Parathyroid adenoma (tissue), 2 donors: ENCODE results near the gene GIGYF2.

Experiments
- H2AFZ ChIP-seq: fragments of 300-600 bp; sonication (generic); one replicate; pipeline ENCODE4 v1.7.0; 2017; ENCODE audit warnings: antibody characterized with exemption, mild to moderate bottlenecking
- H3K27ac ChIP-seq: fragments of 300-600 bp; sonication (generic); one replicate; pipeline ENCODE4 v1.7.0; 2017
- H3K27me3 ChIP-seq: fragments of 300-600 bp; sonication (generic); one replicate; pipeline ENCODE4 v1.7.0; 2017; ENCODE audit warnings: low read length; ENCODE audit not compliant: control insufficient read depth, insufficient read depth
- H3K36me3 ChIP-seq: fragments of 300-600 bp; sonication (generic); one replicate; pipeline ENCODE4 v1.7.0; 2017; ENCODE audit warnings: low read length; ENCODE audit not compliant: control insufficient read depth, insufficient read depth
- H3K4me1 ChIP-seq: fragments of 300-600 bp; sonication (generic); one replicate; pipeline ENCODE4 v1.7.0; 2017; ENCODE audit warnings: control low read depth
- H3K4me2 ChIP-seq: fragments of 300-600 bp; sonication (generic); one replicate; pipeline ENCODE4 v1.7.0; 2017; ENCODE audit warnings: low read length
- H3K4me3 ChIP-seq: fragments of 300-600 bp; sonication (generic); one replicate; pipeline ENCODE4 v1.7.0; 2017; ENCODE audit warnings: low read depth, low read length
- H3K79me2 ChIP-seq: fragments of 300-600 bp; sonication (generic); one replicate; pipeline ENCODE4 v1.7.0; 2017; ENCODE audit warnings: control low read depth
- H3K9ac ChIP-seq: fragments of 300-600 bp; sonication (generic); one replicate; pipeline ENCODE4 v1.7.0; 2017; ENCODE audit warnings: mild to moderate bottlenecking
- H3K9me3 ChIP-seq: fragments of 300-600 bp; sonication (generic); one replicate; pipeline ENCODE4 v1.7.0; 2017; ENCODE audit warnings: low read length; ENCODE audit not compliant: control insufficient read depth
- CTCF ChIP-seq: fragments of 300-600 bp; sonication (generic); IDR thresholded peaks from one replicate; pipeline ENCODE4 v1.7.0; 2017; ENCODE audit warnings: antibody characterized with exemption, mild to moderate bottlenecking
- donor health status: primary hyperparathyroidism.

GIGYF2 gene

GRCh38 chr2:232886176-232886575, 189.0 kb downstream of the GIGYF2 start:
- Histone ChIP-seq H3K9me3 (no peaks in the 10 kb centered on the region), H3K4me2 (no peak overlapping the region), H3K36me3 (no peaks in the 10 kb centered on the region), H3K4me1 (no peaks in the 10 kb centered on the region), H2AFZ (no peak overlapping the region), H3K27me3 (no peaks in the 10 kb centered on the region), H3K79me2 (no peaks in the 10 kb centered on the region), H3K9ac (no peak overlapping the region), H3K4me3 (no peak overlapping the region), H3K27ac (no peak overlapping the region)
- no peak for TF ChIP-seq CTCF

- H3K36me3 ChIP-seq: no peaks in the 10 kb centered on the region
- no peak overlapping the region for H3K4me3 ChIP-seq
- H3K27me3 ChIP-seq: no peaks in the 10 kb centered on the region
- no peaks in the 10 kb centered on the region for H3K9me3 ChIP-seq
- no peak overlapping the region for H3K4me2 ChIP-seq
- no peaks in the 10 kb centered on the region for H3K79me2 ChIP-seq
- TF ChIP-seq CTCF: no peak
- no peak overlapping the region for H3K27ac ChIP-seq
- H3K9ac ChIP-seq: no peak overlapping the region
- peaks cover 4% of the 10 kb centered on the region for H3K4me1 ChIP-seq
- H2AFZ ChIP-seq: no peak overlapping the region
These were observed 189.5 kb downstream of the GIGYF2 start for GRCh38 chr2:232886632-232887031.

- H2AFZ ChIP-seq: no peak overlapping the region
- no peak overlapping the region for H3K27ac ChIP-seq
- H3K36me3 ChIP-seq: no peaks in the 10 kb centered on the region
- no peaks in the 10 kb centered on the region for H3K79me2 ChIP-seq
- H3K4me3 ChIP-seq: no peak overlapping the region
- H3K9me3 ChIP-seq: no peaks in the 10 kb centered on the region
- H3K4me2 ChIP-seq: no peak overlapping the region
- no peaks in the 10 kb centered on the region for H3K27me3 ChIP-seq
- peaks cover 4% of the 10 kb centered on the region for H3K4me1 ChIP-seq
- no peak for TF ChIP-seq CTCF
- no peak overlapping the region for H3K9ac ChIP-seq
These were observed 190.2 kb downstream of the GIGYF2 start for GRCh38 chr2:232887171-232887850.

GRCh38 chr2:232888099-232888836, 191.1 kb downstream of the GIGYF2 start:
- Histone ChIP-seq H3K4me3 (no peak overlapping the region), H3K27ac (no peak overlapping the region), H3K79me2 (no peaks in the 10 kb centered on the region), H2AFZ (no peak overlapping the region), H3K4me2 (no peak overlapping the region), H3K9me3 (no peaks in the 10 kb centered on the region), H3K4me1 (peaks cover 4% of the 10 kb centered on the region), H3K9ac (no peak overlapping the region), H3K36me3 (no peaks in the 10 kb centered on the region), H3K27me3 (no peaks in the 10 kb centered on the region)
- no peak for TF ChIP-seq CTCF
